ENCODE measurements around the gene VAV2. TPM values are rescaled to one million over a fixed set of nuclear protein-coding genes. Genes with fewer than 3 reads are reported as not detected.

Gene VAV2
- total and polyA plus RNA-seq, 11 donors: 3.3 to 9.9 (median 5.3) TPM

- Histone ChIP-seq H3K4me1 (peaks cover 0 to 41% (median 27%) of the 10 kb centered on the region in 12 donors), H3K36me3 (no peaks in the 10 kb centered on the region), H3K27ac (peak overlapping the region in 10 of 12 donors; percentile 57 to 95 (median 72)), H3K4me3 (peak overlapping the region in 4 of 12 donors; percentile 34 to 51 (median 44)), H3K9me3 (no peaks in the 10 kb centered on the region), H3K27me3 (no peaks in the 10 kb centered on the region)
- TF ChIP-seq CTCF (IDR thresholded peaks at IDR 0.05) (no peak), POLR2A (IDR thresholded peaks at IDR 0.05) (no peak)
- 84 to 93% (median 89%) methylated on average over 7 of the region's 7 CpGs for WGBS, 4 donors
- ATAC-seq: no peak
- no peak for DNase-seq
- intact Hi-C loops (cut with DNase I): loop anchor here in 1 of 10 donors (5.0 kb wide), 1 partner anchor 148 kb away; the partner anchor contains the start of gene VAV2
These were observed 147.7 kb downstream of the VAV2 start for GRCh38 chr9:133844398-133844784.

GRCh38 chr9:133843751-133844397 is 148.2 kb downstream of the VAV2 start:
- 79 to 95% (median 84%) methylated on average over 16 to 19 of the region's 19 CpGs for WGBS, 4 donors
- H3K4me3 ChIP-seq: peak overlapping the region in 1 of 12 donors; percentile 51
- H3K27ac ChIP-seq: peak overlapping the region in 2 of 12 donors; percentile 71 to 95
- no peaks in the 10 kb centered on the region for H3K27me3 ChIP-seq
- ATAC-seq (no peak), DNase-seq (peak in 1 of 5 donors; percentile 24)
- H3K9me3 ChIP-seq: no peaks in the 10 kb centered on the region
- no peaks in the 10 kb centered on the region for H3K36me3 ChIP-seq
- peaks cover 0 to 41% (median 27%) of the 10 kb centered on the region in 12 donors for H3K4me1 ChIP-seq
- no peak for TF ChIP-seq POLR2A (IDR thresholded peaks at IDR 0.05)
- TF ChIP-seq CTCF (IDR thresholded peaks at IDR 0.05): no peak
- intact Hi-C loops (cut with DNase I): loop anchor here in 1 of 10 donors (5.0 kb wide), 1 partner anchor 148 kb away; the partner anchor contains the start of gene VAV2

- Histone ChIP-seq H3K4me1 (peaks cover 0 to 41% (median 27%) of the 10 kb centered on the region in 12 donors), H3K27ac (no peak overlapping the region), H3K36me3 (no peaks in the 10 kb centered on the region), H3K4me3 (no peak overlapping the region), H3K27me3 (no peaks in the 10 kb centered on the region), H3K9me3 (no peaks in the 10 kb centered on the region)
- intact Hi-C loops (cut with DNase I): loop anchor here in 1 of 10 donors (5.0 kb wide), 1 partner anchor 149 kb away; the partner anchor contains the start of gene VAV2
- ATAC-seq: no peak
- TF ChIP-seq CTCF (IDR thresholded peaks at IDR 0.05) (no peak), POLR2A (IDR thresholded peaks at IDR 0.05) (no peak)
- 99 to 100% (median 100%) methylated on average over 5 of the region's 5 CpGs for WGBS, 4 donors
- no peak for DNase-seq
These were observed 148.9 kb downstream of the VAV2 start for GRCh38 chr9:133843250-133843649.

- intact Hi-C loops (cut with DNase I): loop anchor here in 1 of 10 donors (5.0 kb wide), 1 partner anchor 150 kb away; the partner anchor contains the start of gene VAV2
- H3K27ac ChIP-seq: no peak overlapping the region
- no peaks in the 10 kb centered on the region for H3K9me3 ChIP-seq
- H3K4me3 ChIP-seq: no peak overlapping the region
- no peak for ATAC-seq
- H3K4me1 ChIP-seq: peaks cover 0 to 41% (median 27%) of the 10 kb centered on the region in 12 donors
- TF ChIP-seq CTCF (IDR thresholded peaks at IDR 0.05): no peak
- TF ChIP-seq POLR2A (IDR thresholded peaks at IDR 0.05): no peak
- no peaks in the 10 kb centered on the region for H3K27me3 ChIP-seq
- peak in 1 of 5 donors; percentile 50 for DNase-seq
- H3K36me3 ChIP-seq: no peaks in the 10 kb centered on the region
- WGBS, 4 donors: 92 to 95% (median 94%) methylated on average over 20 to 23 of the region's 23 CpGs
These were observed 149.3 kb downstream of the VAV2 start for GRCh38 chr9:133842721-133843227.

Measured in heart left ventricle (tissue), 16 donors.